Gastroesophageal sphincter (tissue), 4 donors: Measurements from ENCODE around the gene ERCC6L2. TPM values are rescaled to one million over a fixed set of nuclear protein-coding genes. Genes with fewer than 3 reads are reported as not detected.

Experiments used
- ATAC-seq: fragments of 150-250 bp; one replicate; pipeline ENCODE4 v1.9.1; 2016; ENCODE audit warnings: mild to moderate bottlenecking, moderate library complexity
- H3K27ac ChIP-seq, 4 donors: fragments of 200-600 bp; sonication (generic) in 3 of 4; 1 replicate in 3 of 4; 2 replicates in 1 of 4; pipeline ENCODE4 v1.5.1; 2016 to 2019
- H3K27me3 ChIP-seq: fragments of 200-600 bp; sonication (generic); one replicate; pipeline ENCODE4 v1.5.1; 2019
- H3K36me3 ChIP-seq, 2 donors: fragments of 200-600 bp; sonication (generic); one replicate each; pipeline ENCODE4 v1.5.1; 2019; ENCODE audit warnings: control low read depth in 1 of 2
- H3K4me1 ChIP-seq, 3 donors: fragments of 200-600 bp; sonication (generic); 1 replicate in 2 of 3; 2 replicates in 1 of 3; pipeline ENCODE4 v1.5.1; 2016 to 2019; ENCODE audit warnings: control low read depth in 2 of 3
- H3K4me3 ChIP-seq, 2 donors: fragments of 200-600 bp; sonication (generic); one replicate each; pipeline ENCODE4 v1.5.1; 2019; ENCODE audit warnings: mild to moderate bottlenecking in 1 of 2, moderate library complexity in 1 of 2
- H3K9me3 ChIP-seq, 3 donors: fragments of 200-600 bp; sonication (generic); one replicate each; pipeline ENCODE4 v1.5.1; 2017 to 2019; ENCODE audit warnings: control low read depth in 2 of 3
- POLR2AphosphoS5 ChIP-seq: sonication (generic); formaldehyde crosslinking; IDR thresholded peaks from one replicate; pipeline ENCODE4 v1.6.1; 2017; ENCODE audit warnings: antibody characterized with exemption
- WGBS, 2 donors: methylation state at CpG; one replicate each; pipeline ENCODE4 v1.1.5; 2018; ENCODE audit warnings: low coverage in 1 of 2; 5-methylcytosine and 5-hydroxymethylcytosine counted together
- small RNA-seq, 4 donors: library from RNA; depleted of rRNA; stranded (forward); fragments of <200 nt; gene quantifications; one replicate each; pipeline ENCODE3, GENCODE V24; 2016
- total RNA-seq, 4 donors: library from RNA; depleted of rRNA; stranded (reverse); fragments of >200 nt; gene quantifications; one replicate each; pipeline ENCODE4 v1.1.0, GENCODE V29; 2016
- TF ChIP-seq, protein P1 (sequence below), 4 experiments: fragments of 200-600 bp in 2 of 4; fragments of 450-650 bp in 2 of 4; sonication (generic) in 1 of 4; IDR thresholded peaks; one replicate each; pipeline ENCODE4 v1.5.1; 2017 to 2019; ENCODE audit warnings: antibody characterized with exemption in 4 of 4, mild to moderate bottlenecking in 2 of 4, moderate library complexity in 2 of 4

ERCC6L2 gene
- total RNA-seq, 4 donors from 2014 or later: 70.0 to 137 (median 113) TPM

DNA sequence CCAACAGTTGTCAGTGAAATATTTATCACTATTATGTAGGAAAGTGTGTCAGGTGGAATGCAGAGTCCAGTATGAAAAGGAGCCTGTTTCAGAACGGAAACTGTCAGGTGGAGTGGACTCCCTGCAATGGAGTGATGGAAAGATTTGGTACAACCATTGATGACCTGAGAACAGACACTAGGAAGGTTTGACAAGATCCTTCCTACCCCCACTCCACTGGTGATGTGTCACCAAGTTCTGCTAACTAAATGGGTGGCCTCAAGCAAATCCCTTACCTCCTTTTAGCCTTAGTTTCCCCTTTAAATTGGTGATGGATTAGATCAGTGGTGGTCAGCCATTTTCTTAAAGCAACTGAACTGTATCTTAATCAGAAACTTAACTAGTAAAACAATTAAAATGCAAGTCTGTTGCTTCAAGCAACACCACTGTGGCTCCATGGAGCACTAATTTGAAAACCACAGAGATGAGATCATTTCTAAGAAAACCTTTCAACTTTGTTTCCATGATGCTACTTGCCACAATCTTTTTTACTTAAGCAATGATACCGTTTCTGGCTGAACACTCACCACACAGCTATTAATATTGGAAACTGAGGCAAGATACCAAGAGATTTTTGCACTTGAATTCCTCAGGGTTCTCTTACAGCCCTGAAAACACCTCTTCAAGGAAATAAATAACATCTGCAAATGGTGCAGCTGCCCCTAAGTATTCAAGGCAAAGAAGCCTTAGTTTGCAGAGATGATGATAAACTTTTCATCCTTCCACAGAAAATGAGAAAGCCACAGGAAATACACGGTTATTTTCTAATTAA lies 140.6 kb downstream of the ERCC6L2 start:
- TF ChIP-seq, protein P1, sequence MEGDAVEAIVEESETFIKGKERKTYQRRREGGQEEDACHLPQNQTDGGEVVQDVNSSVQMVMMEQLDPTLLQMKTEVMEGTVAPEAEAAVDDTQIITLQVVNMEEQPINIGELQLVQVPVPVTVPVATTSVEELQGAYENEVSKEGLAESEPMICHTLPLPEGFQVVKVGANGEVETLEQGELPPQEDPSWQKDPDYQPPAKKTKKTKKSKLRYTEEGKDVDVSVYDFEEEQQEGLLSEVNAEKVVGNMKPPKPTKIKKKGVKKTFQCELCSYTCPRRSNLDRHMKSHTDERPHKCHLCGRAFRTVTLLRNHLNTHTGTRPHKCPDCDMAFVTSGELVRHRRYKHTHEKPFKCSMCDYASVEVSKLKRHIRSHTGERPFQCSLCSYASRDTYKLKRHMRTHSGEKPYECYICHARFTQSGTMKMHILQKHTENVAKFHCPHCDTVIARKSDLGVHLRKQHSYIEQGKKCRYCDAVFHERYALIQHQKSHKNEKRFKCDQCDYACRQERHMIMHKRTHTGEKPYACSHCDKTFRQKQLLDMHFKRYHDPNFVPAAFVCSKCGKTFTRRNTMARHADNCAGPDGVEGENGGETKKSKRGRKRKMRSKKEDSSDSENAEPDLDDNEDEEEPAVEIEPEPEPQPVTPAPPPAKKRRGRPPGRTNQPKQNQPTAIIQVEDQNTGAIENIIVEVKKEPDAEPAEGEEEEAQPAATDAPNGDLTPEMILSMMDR (IDR thresholded peaks at IDR 0.05): no peak
- no peak for TF ChIP-seq POLR2AphosphoS5
- WGBS, 2 donors: 87 to 92% methylated on average over 3 of the region's 3 CpGs

More for the DNA sequence above, 140.6 kb downstream of the ERCC6L2 start:
- peaks cover 0 to 38% of the 10 kb centered on the region in 2 donors for H3K36me3 ChIP-seq
- H3K9me3 ChIP-seq: no peaks in the 10 kb centered on the region
- no peak for ATAC-seq
- H3K27me3 ChIP-seq: no peaks in the 10 kb centered on the region
- H3K4me1 ChIP-seq: peaks cover 0 to 14% (median 5%) of the 10 kb centered on the region in 3 donors
- H3K4me3 ChIP-seq: no peak overlapping the region
- no peak overlapping the region for H3K27ac ChIP-seq

Small RNA genes within 50 kb of the gene (small RNA-seq; reads per million reads assigned to genes)
- gene RNA5SP289: 0 reads per million in 4 donors
- gene RNU2-46P: 0 reads per million in 4 donors
